Breast epithelium (tissue), 3 donors: ENCODE measurements around the gene FOLH1.
"Not testable (repeated sequence)": the region's sequence is repeated elsewhere in the genome, so short reads cannot be mapped to it uniquely, and the experiment has no call there.

Experiments used
- CTCF ChIP-seq, 3 donors: fragments of 450-650 bp; IDR thresholded peaks; one replicate each; pipeline ENCODE4 v1.5.1; 2016 to 2017; ENCODE audit warnings: antibody characterized with exemption in 3 of 3, mild to moderate bottlenecking in 3 of 3, moderate library complexity in 3 of 3
- POLR2A ChIP-seq: fragments of 450-650 bp; IDR thresholded peaks from one replicate; pipeline ENCODE4 v1.6.1; 2016; ENCODE audit warnings: antibody characterized with exemption, mild to moderate bottlenecking, moderate library complexity

- TF ChIP-seq POLR2A; CTCF (IDR thresholded peaks at IDR 0.05): not testable (repeated sequence)
Measured at GRCh38 chr11:49169579-49169978, 38.8 kb downstream of the FOLH1 start.
